ENCODE data around the gene NUTM2D.
"Not testable (repeated sequence)": the region's sequence is repeated elsewhere in the genome, so short reads cannot be mapped to it uniquely, and the experiment has no call there.

NUTM2D gene

GRCh38 chr10:87357444-87357843 lies at the start of gene NUTM2D:
NUTM2D (plus strand) TSS chr10:87357744; CDS start chr10:87358266, 522 bp downstream.
- DNase-seq, result not testable (repeated sequence)

- not testable (repeated sequence) for DNase-seq
Observed at GRCh38 chr10:87308702-87309101, 48.8 kb upstream of the NUTM2D start.

GRCh38 chr10:87309657-87310056 lies 47.9 kb upstream of the NUTM2D start:
- DNase-seq, result not testable (repeated sequence)

- not testable (repeated sequence) for DNase-seq
Observed at GRCh38 chr10:87311521-87311920, 46.0 kb upstream of the NUTM2D start.

- DNase-seq, result not testable (repeated sequence)
Observed at GRCh38 chr10:87313649-87314359, 43.7 kb upstream of the NUTM2D start.

- not testable (repeated sequence) for DNase-seq
Observed at GRCh38 chr10:87314360-87314973, 43.1 kb upstream of the NUTM2D start.

- not testable (repeated sequence) for DNase-seq
Observed at GRCh38 chr10:87321505-87321904, 36.0 kb upstream of the NUTM2D start.

- DNase-seq, result not testable (repeated sequence)
Observed at GRCh38 chr10:87324559-87324958, 33.0 kb upstream of the NUTM2D start.

GRCh38 chr10:87327958-87328357 lies 29.6 kb upstream of the NUTM2D start:
- DNase-seq, result not testable (repeated sequence)

GRCh38 chr10:87329131-87329530 lies 28.4 kb upstream of the NUTM2D start:
- not testable (repeated sequence) for DNase-seq

- not testable (repeated sequence) for DNase-seq
Observed at GRCh38 chr10:87332687-87333086, 24.9 kb upstream of the NUTM2D start.

GRCh38 chr10:87340411-87340810 lies 17.1 kb upstream of the NUTM2D start:
- DNase-seq, result not testable (repeated sequence)

- peak in 1 of 2 experiments; percentile 10 for DNase-seq
Observed at GRCh38 chr10:87341546-87342142, 15.9 kb upstream of the NUTM2D start.

- DNase-seq, result peak; percentile 75 to 82
Observed at GRCh38 chr10:87342249-87342710, 15.3 kb upstream of the NUTM2D start.

- peak; percentile 78 to 83 for DNase-seq
Observed at GRCh38 chr10:87342711-87343258, 14.8 kb upstream of the NUTM2D start.

- not testable (repeated sequence) for DNase-seq
Observed at GRCh38 chr10:87345743-87346142, 11.8 kb upstream of the NUTM2D start.

- not testable (repeated sequence) for DNase-seq
Observed at GRCh38 chr10:87350161-87350560, 7.4 kb upstream of the NUTM2D start.

- not testable (repeated sequence) for DNase-seq
Observed at GRCh38 chr10:87352825-87353224, 4.7 kb upstream of the NUTM2D start.

- not testable (repeated sequence) for DNase-seq
Observed at GRCh38 chr10:87355110-87355509, 2.4 kb upstream of the NUTM2D start.

GRCh38 chr10:87358159-87358558 lies 615 bp downstream of the NUTM2D start:
- DNase-seq, result not testable (repeated sequence)

- not testable (repeated sequence) for DNase-seq
Observed at GRCh38 chr10:87369514-87370112, 12.1 kb downstream of the NUTM2D start.

- DNase-seq, result not testable (repeated sequence)
Observed at GRCh38 chr10:87374091-87374490, 16.5 kb downstream of the NUTM2D start.

- not testable (repeated sequence) for DNase-seq
Observed at GRCh38 chr10:87379115-87379514, 21.6 kb downstream of the NUTM2D start.

Measured in activated CD4-positive, alpha-beta T cell treated with anti-CD3 and anti-CD28 coated beads, Interleukin-2, amount 50 U/mL, for 48 hours (primary cell).